Testis (tissue), 2 donors: ENCODE data around the gene FOXN3.

ENCODE experiments used
- POLR2A ChIP-seq: fragments of 450-650 bp; IDR thresholded peaks from one replicate; pipeline ENCODE4 v1.6.1; 2017; ENCODE audit warnings: antibody characterized with exemption, mild to moderate bottlenecking, moderate library complexity
- TF ChIP-seq, protein P1 (sequence below), 3 experiments: fragments of 450-650 bp in 2 of 3; fragments of 200-600 bp in 1 of 3; sonication (generic) in 1 of 3; IDR thresholded peaks; one replicate each; pipeline ENCODE4 v1.5.1; 2016 to 2019; ENCODE audit warnings: antibody characterized with exemption in 3 of 3, mild to moderate bottlenecking in 2 of 3, moderate library complexity in 1 of 3

DNA sequence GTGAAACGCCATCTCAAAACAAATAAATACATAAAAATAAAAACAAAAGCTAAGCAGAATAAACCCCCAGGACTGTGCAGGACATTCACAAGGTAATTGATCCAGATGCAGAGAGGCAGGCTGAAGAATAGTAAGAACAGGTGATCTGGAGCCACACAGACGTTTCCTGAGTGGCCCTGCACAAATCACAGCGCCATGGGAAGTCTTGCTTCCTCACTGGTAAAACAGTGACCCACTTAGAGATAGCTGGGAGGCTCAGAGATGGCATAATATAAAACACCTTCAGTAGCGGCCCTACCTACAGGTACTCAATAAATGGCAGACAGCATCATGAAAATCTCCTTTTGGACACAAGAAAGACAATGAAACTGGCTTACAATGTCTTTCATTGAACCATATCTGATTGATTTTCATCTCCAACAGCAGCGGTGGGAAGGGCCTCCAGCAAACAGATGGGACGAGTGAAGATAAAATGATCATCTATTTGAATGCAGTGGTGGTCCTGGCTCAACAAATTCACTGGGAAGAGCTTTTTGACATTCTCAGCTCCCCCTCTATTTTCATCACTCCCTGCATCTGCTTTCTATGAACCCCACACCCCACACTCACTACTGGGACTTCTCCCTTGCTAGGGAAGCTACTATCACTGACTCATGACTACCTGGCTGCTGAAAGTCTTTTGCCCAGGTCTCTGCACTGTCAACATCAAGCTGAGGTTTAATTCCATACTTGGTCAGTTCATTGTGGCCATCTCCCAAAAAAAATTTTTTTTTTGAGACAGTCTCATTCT is 63.9 kb downstream of the FOXN3 start:
- TF ChIP-seq, protein P1, sequence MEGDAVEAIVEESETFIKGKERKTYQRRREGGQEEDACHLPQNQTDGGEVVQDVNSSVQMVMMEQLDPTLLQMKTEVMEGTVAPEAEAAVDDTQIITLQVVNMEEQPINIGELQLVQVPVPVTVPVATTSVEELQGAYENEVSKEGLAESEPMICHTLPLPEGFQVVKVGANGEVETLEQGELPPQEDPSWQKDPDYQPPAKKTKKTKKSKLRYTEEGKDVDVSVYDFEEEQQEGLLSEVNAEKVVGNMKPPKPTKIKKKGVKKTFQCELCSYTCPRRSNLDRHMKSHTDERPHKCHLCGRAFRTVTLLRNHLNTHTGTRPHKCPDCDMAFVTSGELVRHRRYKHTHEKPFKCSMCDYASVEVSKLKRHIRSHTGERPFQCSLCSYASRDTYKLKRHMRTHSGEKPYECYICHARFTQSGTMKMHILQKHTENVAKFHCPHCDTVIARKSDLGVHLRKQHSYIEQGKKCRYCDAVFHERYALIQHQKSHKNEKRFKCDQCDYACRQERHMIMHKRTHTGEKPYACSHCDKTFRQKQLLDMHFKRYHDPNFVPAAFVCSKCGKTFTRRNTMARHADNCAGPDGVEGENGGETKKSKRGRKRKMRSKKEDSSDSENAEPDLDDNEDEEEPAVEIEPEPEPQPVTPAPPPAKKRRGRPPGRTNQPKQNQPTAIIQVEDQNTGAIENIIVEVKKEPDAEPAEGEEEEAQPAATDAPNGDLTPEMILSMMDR (IDR thresholded peaks at IDR 0.05): no peak
- TF ChIP-seq POLR2A: no peak
